ENCODE results near the gene MYCBP.

MYCBP gene

GRCh38 chr1:38826886-38827285, 46.3 kb downstream of the MYCBP start:
- no peak for DNase-seq (ENCODE audit: extremely low read depth in 1 of 2, low read depth in 1 of 2)

DNA sequence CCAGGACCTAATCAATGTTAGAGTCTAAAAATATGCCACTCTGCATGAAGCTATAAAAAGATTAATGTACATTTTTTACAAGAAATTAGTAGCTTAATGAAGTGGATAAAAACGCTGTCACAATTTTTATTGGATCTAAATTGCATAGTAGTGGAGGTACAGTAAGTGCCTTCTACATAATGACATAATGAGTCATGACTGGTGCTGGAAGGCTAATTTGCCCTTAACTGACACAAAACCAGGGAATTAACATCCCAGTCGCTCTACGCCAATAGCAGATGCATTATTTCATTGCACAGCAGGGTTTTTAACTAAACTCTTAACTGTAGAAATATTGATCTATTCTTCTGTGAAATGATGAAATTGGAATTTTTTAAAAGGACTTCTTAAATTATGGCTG, 46.9 kb downstream of the MYCBP start:
- no peak for DNase-seq (ENCODE audit: extremely low read depth in 1 of 2, low read depth in 1 of 2)

DNA sequence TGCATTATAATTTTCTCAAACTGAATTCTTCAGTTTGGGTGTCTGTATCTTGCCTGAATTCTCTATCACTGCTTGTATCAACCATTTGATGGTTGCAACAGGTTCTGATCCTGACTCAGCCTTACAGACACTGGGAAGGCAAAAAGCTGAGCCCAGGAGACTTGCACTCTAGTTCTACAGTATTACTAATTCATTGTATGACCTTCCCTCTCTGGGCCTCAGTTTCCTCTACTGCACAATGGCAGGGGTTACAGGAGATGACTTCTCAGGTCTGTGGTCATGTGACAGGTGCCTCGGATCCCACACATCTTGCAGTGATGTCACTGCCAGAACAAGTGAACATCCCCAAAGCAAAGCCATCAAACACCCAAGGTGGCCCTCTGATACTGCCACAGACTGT, 52.3 kb downstream of the MYCBP start:
- DNase-seq (ENCODE audit: extremely low read depth in 1 of 2, low read depth in 1 of 2), result no peak

GRCh38 chr1:38819516-38819915, 53.6 kb downstream of the MYCBP start:
- no peak for DNase-seq (ENCODE audit: extremely low read depth in 1 of 2, low read depth in 1 of 2)

DNA sequence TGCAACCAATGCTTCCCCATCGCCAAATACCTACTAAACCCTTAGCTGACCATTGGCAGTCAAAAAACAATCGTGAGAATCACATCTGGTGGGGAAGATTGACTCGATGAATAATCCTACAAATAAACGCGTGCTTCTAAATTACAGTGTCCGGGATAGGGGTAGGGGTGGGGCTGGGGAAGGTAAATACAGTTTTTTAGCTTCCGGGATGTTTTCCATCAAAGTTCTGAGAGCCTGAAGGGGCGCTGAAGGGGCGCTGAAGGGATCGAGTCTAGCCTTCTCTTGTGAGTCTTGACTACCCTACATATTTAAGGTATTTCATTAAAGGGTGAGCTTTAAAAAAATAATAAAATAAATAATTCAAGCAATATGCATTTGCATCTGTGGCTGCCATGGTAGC, 54.1 kb downstream of the MYCBP start:
- no peak for DNase-seq (ENCODE audit: extremely low read depth in 1 of 2, low read depth in 1 of 2)

GRCh38 chr1:38818175-38818976, 54.8 kb downstream of the MYCBP start:
- peak in 1 of 2 donors; percentile 26 for DNase-seq (ENCODE audit: extremely low read depth in 1 of 2, low read depth in 1 of 2)

GRCh38 chr1:38817267-38818174, 55.6 kb downstream of the MYCBP start:
- DNase-seq (ENCODE audit: extremely low read depth in 1 of 2, low read depth in 1 of 2), result no peak

GRCh38 chr1:38815903-38816627, 57.1 kb downstream of the MYCBP start:
- DNase-seq (ENCODE audit: extremely low read depth in 1 of 2, low read depth in 1 of 2), result no peak

DNA sequence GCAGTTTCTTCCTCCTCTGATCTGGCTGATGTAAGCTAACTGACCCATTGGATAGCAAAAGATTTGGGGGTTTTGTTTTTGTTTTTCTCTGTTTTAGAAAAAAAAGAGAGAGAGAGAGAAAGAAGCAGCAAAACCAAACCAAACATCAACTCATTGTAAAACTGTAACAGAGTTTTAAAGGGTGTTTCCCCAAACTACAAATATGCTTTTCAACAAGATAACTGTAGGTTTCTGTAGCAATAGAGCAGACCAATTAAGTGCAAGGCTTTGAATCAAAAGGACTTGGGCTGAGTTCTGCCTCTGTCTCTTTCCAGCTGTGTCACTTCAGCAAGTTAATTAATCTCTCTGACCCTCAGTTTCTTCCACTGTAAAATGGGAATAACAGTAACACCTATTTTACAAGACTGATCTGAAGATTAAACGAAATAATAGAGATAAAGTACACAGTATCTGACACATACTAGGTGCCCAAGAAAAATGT, 58.1 kb downstream of the MYCBP start:
- no peak for DNase-seq (ENCODE audit: extremely low read depth in 1 of 2, low read depth in 1 of 2)

DNA sequence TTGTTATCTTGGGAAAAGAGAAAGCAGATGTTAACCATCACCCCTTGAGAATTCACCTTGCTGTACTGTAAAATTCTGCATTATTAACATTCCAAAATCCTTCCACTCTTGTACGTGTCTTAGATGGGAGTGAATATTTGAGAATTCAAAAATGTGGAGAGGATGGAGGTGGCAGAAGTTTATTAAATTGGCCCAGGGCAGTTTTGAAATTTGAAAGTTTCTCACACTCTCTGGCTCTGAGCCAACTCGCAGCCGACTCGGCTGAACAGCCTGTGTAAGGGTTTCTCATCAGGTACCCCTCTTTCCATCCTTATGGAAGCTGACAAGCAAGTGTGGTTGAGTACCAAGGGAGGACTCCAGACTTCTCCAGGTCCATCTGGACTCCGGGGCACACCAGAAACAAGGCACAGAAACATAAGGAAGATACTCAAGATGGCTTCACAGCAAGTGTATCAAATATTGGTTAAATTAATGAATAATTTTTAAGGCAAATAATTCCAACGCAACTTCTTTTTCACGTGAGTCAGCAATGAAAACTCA, 58.6 kb downstream of the MYCBP start:
- DNase-seq (ENCODE audit: extremely low read depth in 1 of 2, low read depth in 1 of 2), result no peak

- DNase-seq (ENCODE audit: extremely low read depth in 1 of 2, low read depth in 1 of 2), result no peak
Observed at GRCh38 chr1:38812981-38813380, 60.2 kb downstream of the MYCBP start.

All from activated CD8-positive, alpha-beta memory T cell treated with anti-CD3 and anti-CD28 coated beads for 1 hour (primary cell).